ENCODE data around the gene NIBAN1.
A peak's percentile ranks its signal among the peaks of the same experiment; 100 is the strongest.
"Not testable (repeated sequence)": the region's sequence is repeated elsewhere in the genome, so short reads cannot be mapped to it uniquely, and the experiment has no call there.

NIBAN1 gene

DNA sequence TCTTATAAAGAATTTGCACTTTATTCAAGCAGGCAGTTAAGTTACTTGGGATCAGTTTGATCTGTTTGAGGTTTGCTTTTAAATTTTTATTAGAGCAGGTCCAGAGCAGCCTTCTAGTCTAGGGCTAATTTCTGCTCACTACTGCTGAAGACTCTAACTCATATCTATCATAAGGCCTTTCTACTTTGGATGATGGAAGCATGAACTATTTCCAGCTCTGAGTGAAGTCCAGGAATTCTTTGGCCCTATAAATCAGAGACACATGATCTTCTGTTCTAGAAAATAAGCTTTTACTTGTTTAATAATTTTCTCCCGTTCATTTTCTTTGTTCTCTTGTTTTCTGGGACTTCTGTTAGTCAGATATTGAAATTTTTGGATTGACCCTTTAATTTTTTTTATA lies 14.7 kb downstream of the NIBAN1 start:
- no peak overlapping the region for H3K27ac Mint-ChIP-seq
- H3K4me3 Mint-ChIP-seq: no peak overlapping the region
- H3K27me3 Mint-ChIP-seq (ENCODE audit: low read depth): no peaks in the 10 kb centered on the region
- DNase-seq (ENCODE audit: low spot score): no peak
- H3K36me3 Mint-ChIP-seq (ENCODE audit: low read depth): peaks cover 18% of the 10 kb centered on the region
- no peaks in the 10 kb centered on the region for H3K9me3 Mint-ChIP-seq
- H3K4me1 Mint-ChIP-seq (ENCODE audit: low read depth): no peaks in the 10 kb centered on the region

DNA sequence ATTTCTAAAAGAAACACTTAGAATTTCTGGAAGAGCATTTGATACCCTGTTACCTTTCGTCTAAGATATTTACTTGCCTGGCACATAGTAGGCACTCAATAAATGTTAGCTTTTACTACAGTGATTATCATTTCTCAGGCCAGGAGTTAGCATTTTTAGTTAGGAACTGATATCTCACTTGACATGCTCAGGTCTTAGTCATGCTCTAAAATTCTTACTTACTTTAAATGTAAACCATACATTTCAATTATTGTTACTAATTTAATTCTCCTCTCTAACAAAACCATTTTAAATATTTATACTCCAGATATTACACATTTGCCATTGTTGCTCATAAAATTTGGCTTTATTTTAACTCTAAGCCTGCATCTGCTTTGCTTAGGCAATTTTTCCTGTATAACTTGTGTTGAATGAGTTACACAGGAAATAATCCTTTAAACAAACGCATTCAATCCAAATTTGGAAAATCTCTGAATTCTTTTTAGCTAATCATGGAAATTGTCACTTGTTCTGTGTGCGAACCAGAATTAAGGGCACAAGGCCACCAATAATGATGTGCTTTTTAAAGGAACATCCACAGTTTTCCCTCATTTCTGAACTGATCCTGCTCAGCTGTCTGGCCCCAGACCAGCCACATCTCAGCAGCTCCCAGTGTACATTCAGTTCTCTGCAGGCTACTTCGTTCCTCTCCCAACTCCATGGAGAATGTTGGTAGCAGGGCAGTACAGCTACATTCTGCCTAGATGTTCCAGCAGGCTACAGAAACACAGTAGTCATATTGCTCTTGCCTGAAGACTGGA lies 15.6 kb downstream of the NIBAN1 start:
- Mint-ChIP-seq H3K27me3 (ENCODE audit: low read depth) (no peaks in the 10 kb centered on the region), H3K4me3 (no peak overlapping the region), H3K4me1 (ENCODE audit: low read depth) (peaks cover 8% of the 10 kb centered on the region), H3K9me3 (no peaks in the 10 kb centered on the region), H3K27ac (no peak overlapping the region), H3K36me3 (ENCODE audit: low read depth) (peaks cover 11% of the 10 kb centered on the region)
- DNase-seq (ENCODE audit: low spot score): no peak

DNA sequence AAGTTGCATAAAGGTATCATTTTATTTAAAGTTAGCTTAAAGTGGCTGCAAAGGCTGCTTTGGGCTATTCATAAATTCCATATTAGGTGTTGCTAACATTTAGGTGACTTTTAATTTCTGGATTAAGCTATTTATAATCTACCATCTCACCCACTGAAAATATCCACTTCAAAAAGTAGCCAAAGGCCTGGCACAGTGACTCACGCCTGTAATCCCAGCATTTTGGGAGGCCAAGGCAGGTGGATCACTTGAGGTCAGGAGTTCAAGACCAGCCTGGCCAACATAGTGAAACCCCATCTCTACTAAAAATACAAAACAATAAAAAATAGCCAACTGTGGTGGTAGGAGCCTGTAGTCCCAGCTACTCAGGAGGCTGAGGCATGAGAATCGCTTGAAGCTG lies 16.4 kb downstream of the NIBAN1 start:
- not testable (repeated sequence) for H3K4me3 Mint-ChIP-seq; H3K36me3 Mint-ChIP-seq (ENCODE audit: low read depth); H3K9me3 Mint-ChIP-seq; DNase-seq (ENCODE audit: low spot score); H3K27ac Mint-ChIP-seq; H3K27me3 Mint-ChIP-seq (ENCODE audit: low read depth)
- H3K4me1 Mint-ChIP-seq (ENCODE audit: low read depth): peaks cover 13% of the 10 kb centered on the region

DNA sequence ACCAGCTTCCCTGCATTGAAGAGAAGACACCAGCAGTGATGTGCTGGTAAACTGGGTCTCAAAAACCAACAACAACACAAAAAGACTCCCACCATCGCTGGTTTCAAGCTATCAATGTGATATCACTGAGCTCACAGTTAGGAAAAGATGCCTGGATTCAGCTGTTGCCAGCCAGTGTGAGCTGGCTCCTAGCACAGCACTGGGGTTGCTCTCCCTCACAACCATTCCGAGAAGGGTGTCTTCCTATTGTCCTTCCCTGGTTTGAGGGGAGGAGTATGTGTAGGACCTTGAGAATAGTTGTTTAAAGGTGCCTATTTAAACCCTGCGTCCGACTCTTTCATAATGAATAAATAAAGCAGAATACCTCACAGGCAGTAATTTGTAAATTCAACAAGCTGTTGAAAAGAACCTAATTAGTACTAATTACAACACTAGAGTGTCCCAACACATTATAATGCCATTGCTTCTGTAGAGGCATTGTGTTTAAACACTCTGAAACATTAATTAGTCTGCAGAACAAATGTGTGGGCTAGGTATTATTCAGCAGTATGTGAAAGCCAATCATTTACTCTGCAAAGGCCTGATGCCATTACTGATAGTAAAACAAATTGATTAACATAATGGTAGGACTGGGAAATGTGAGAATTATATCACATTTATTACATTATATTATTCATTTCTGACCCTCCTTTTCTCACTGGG lies 17.2 kb downstream of the NIBAN1 start:
- no peak for DNase-seq (ENCODE audit: low spot score)
- Mint-ChIP-seq H3K4me1 (ENCODE audit: low read depth) (peaks cover 13% of the 10 kb centered on the region), H3K36me3 (ENCODE audit: low read depth) (peaks cover 9% of the 10 kb centered on the region), H3K4me3 (no peak overlapping the region), H3K27me3 (ENCODE audit: low read depth) (no peaks in the 10 kb centered on the region), H3K27ac (no peak overlapping the region), H3K9me3 (no peaks in the 10 kb centered on the region)

DNA sequence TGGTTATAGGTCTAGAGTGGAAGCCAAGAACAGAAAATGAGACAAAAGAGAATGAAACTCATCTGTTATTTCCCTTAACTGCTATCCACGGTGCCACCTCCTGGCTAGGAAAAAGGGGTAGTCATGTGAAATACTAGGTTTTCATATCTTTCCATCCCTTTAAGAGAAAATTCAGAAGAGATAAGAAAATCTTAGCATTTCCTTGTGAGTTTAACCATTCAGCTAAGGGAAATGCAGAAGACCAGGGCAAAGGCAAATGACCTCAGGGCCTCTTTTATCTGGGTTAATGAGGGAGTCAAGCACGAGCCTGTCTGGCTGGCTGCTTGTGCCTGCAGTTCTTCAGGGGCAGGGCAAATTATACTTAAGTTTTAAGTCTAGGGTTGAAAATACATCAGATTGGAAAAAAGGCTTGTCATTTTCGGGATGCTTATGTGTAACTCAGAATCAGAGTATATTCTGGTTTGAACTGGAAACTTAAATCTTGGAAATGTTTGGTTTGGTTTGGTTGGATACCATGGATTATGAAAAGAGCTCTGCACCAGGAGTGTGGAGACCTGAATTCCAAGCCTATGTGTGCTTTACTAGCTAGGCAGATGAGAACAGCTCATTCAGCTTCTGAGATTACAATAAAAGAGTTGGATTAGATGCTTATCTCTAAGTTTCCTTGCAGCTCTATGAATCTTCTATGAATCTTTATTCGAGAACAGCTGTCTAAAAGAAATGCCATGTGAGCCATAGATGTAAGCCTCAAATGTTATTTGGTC lies 19.9 kb downstream of the NIBAN1 start:
- Mint-ChIP-seq H3K9me3 (no peaks in the 10 kb centered on the region), H3K36me3 (ENCODE audit: low read depth) (peaks cover 2% of the 10 kb centered on the region), H3K4me1 (ENCODE audit: low read depth) (peaks cover 13% of the 10 kb centered on the region), H3K27ac (no peak overlapping the region), H3K27me3 (ENCODE audit: low read depth) (no peaks in the 10 kb centered on the region), H3K4me3 (peak overlapping the region; percentile 19)
- no peak for DNase-seq (ENCODE audit: low spot score)

DNA sequence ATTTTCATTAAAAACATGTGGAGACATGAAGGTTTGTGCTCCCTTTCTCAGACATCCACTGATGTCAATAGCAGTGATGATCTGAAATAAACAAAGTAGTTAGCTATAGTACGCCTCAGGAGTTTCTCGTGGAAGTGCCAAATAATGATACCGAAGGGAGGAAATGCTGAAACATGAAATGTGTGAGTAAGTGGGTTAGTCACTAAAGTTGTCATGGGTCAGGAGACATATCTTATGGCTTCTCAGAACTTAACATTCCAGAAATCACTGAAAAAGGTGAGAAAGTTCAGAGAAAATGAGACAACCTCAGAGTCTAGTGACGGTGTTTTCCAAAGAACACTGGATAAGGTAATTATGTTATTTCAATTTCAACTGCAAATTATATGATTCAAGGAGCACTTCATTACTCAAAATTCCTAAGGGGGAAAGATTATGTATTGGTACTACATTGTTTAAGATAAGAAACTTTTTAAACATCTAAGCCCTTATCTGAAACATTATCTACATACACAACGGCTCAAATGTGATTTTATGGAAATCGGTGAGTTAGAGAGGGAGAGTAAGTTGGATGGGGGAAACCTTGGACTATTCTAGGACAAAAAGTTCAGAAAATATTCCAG lies 20.6 kb downstream of the NIBAN1 start:
- no peak for DNase-seq (ENCODE audit: low spot score)
- Mint-ChIP-seq H3K27ac (no peak overlapping the region), H3K4me1 (ENCODE audit: low read depth) (peaks cover 13% of the 10 kb centered on the region), H3K27me3 (ENCODE audit: low read depth) (no peaks in the 10 kb centered on the region), H3K4me3 (peak overlapping the region; percentile 19), H3K36me3 (ENCODE audit: low read depth) (peaks cover 2% of the 10 kb centered on the region), H3K9me3 (no peaks in the 10 kb centered on the region)

DNA sequence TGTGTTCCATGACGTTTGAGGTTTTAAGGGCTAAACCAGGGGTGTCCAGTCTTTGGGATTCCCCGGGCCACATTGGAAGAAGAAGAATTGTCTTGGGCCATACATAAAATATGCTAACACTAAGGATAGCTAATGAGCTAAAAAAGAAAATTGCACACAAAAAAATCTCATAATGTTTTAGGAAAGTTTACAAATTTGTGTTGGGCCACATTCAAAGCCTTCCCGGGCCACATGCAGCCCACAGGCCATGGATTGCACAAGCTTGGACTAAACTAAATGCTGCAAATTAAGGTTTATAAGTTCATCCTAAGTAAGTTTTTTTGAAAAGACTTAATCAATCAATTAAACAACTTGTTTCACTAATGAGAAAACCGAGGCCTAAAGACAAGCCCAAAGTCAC lies 21.9 kb downstream of the NIBAN1 start:
- Mint-ChIP-seq H3K27ac (no peak overlapping the region), H3K4me1 (ENCODE audit: low read depth) (peaks cover 13% of the 10 kb centered on the region), H3K9me3 (no peaks in the 10 kb centered on the region), H3K4me3 (no peak overlapping the region), H3K36me3 (ENCODE audit: low read depth) (peaks cover 2% of the 10 kb centered on the region), H3K27me3 (ENCODE audit: low read depth) (no peaks in the 10 kb centered on the region)
- no peak for DNase-seq (ENCODE audit: low spot score)

DNA sequence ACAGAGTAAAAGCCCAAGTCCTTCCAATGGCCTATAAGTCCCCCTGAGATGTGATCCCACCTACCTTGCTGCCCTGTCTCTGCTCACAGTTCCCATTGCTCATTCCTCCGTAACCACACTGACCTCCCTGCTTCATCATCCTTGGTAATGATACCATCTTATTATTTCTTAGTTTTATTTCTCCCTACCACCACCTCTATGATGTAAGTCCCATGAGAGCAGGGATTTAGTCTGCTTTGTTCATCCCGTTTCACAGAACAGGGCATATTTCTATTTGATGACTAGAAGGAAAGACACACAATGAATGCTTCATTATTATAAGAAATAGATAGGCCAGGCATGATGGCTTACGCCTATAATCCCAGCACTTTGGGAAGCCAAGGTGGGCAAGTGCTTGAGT lies 22.5 kb downstream of the NIBAN1 start:
- H3K36me3 Mint-ChIP-seq (ENCODE audit: low read depth): peaks cover 5% of the 10 kb centered on the region
- H3K27me3 Mint-ChIP-seq (ENCODE audit: low read depth): no peaks in the 10 kb centered on the region
- H3K4me1 Mint-ChIP-seq (ENCODE audit: low read depth): peaks cover 13% of the 10 kb centered on the region
- H3K9me3 Mint-ChIP-seq: no peaks in the 10 kb centered on the region
- DNase-seq (ENCODE audit: low spot score): no peak
- H3K27ac Mint-ChIP-seq: no peak overlapping the region
- no peak overlapping the region for H3K4me3 Mint-ChIP-seq

DNA sequence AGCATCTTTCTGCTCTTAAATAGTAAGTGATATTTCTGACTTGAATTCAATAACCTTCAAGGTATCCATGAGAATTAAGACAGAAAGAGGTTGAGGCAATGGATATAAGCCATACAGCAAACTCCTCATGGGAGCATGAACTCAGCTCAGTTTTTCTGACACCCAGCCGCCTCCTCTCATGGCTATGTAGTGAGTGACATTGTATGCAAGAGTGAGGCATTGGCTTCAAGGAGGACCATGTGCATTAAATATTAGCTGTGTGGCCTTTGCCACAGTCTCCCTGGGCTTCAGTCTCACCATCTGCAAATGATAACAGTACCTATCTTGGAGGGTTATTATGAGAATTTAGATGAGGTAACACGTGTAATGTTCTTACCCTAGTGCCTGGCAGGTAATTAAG lies 23.4 kb downstream of the NIBAN1 start:
- Mint-ChIP-seq H3K36me3 (ENCODE audit: low read depth) (peaks cover 8% of the 10 kb centered on the region), H3K9me3 (no peaks in the 10 kb centered on the region), H3K27ac (no peak overlapping the region), H3K4me3 (no peak overlapping the region), H3K27me3 (ENCODE audit: low read depth) (no peaks in the 10 kb centered on the region), H3K4me1 (ENCODE audit: low read depth) (peaks cover 16% of the 10 kb centered on the region)
- no peak for DNase-seq (ENCODE audit: low spot score)

DNA sequence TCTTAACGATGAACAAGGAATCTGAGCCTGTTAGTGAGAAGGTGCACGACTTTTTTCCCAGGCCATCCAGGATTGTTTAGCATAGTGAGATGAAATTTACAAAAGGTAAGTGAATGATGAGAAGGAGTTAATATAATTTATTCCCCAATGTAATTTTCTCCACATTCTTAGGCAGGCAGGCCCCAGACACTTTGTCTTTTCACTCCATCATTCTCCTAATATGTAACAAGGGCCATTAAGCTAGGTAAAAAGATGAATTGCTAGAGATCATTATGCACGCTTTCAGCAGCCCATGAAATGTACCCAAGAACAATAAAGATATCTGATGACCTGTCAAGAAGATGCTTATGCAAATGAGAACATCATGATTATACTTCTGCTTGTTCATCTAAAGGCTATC lies 24.1 kb downstream of the NIBAN1 start:
- DNase-seq (ENCODE audit: low spot score): no peak
- Mint-ChIP-seq H3K4me3 (no peak overlapping the region), H3K27me3 (ENCODE audit: low read depth) (no peaks in the 10 kb centered on the region), H3K9me3 (no peaks in the 10 kb centered on the region), H3K4me1 (ENCODE audit: low read depth) (peaks cover 17% of the 10 kb centered on the region), H3K27ac (no peak overlapping the region), H3K36me3 (ENCODE audit: low read depth) (peaks cover 13% of the 10 kb centered on the region)

DNA sequence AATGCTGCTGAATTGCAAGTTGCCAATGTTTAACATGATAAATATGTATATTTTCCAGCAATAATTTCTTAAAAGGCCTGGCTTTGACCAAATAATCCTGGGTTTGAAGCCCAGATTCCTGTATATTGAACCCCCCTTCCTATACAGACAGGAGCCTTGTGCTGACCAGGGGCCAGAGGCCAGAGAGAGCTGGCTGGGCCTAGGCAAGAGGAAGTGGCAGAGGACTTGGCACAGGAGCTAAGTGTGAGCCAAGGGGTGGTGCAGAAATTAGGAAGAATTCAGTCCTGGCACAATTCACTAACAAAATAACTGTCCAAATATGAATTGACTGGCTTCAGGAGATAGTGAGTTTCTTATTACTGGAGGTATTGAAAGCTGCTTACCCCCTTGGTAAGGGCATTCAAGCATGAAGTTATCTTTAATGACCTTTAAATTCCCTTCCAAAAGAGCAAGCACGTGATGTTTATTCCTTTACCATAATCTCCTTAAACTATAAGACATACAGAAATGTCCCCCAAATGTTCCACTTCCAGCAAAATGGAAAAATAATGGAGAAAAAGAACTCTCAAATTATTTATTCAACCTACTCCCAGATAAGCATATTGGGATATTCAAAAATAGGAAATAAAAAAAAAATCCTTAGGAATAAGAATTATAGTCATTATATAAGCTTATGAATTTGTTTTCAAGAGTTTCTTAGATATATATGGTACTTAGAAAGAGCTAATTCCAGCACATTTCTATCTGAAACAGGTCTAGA lies 26.6 kb downstream of the NIBAN1 start:
- peaks cover 5% of the 10 kb centered on the region for H3K4me1 Mint-ChIP-seq (ENCODE audit: low read depth)
- no peak overlapping the region for H3K27ac Mint-ChIP-seq
- DNase-seq (ENCODE audit: low spot score): no peak
- no peaks in the 10 kb centered on the region for H3K27me3 Mint-ChIP-seq (ENCODE audit: low read depth)
- no peaks in the 10 kb centered on the region for H3K9me3 Mint-ChIP-seq
- peaks cover 19% of the 10 kb centered on the region for H3K36me3 Mint-ChIP-seq (ENCODE audit: low read depth)
- H3K4me3 Mint-ChIP-seq: no peak overlapping the region

DNA sequence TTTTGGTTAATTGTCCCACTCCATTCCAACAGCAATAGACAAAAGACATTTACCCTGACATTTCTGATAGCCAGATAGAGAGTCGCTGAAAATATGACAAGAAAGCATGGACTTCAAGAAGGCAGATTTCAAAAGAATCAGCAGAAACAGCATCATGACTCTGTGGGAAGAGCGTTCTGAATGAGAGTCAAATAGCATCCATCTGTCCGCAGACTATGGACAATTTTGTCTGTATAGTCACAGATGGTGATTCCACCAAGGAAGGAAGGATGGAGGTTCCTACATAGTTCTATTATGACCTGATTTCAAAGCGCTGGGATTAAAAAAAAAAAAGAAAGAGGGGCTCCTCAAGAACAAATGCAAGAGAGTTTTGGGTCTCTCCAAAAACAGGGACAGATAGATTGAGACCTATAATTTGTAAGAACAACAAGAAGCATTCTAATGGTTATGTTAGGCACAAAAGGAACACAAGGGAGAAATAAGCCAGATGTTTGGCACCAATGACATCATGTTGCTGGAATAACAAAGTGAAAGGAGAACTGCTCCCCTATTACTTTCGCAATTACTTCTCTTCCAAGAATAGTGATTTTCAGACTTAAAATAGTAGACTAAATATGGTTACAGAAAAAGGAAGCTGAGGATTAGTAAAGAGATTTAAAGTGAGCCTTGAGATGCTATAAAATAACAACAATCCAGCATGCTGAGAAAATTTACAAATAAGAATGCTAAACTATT lies 28.5 kb downstream of the NIBAN1 start:
- no peak for DNase-seq (ENCODE audit: low spot score)
- H3K9me3 Mint-ChIP-seq: no peaks in the 10 kb centered on the region
- H3K27me3 Mint-ChIP-seq (ENCODE audit: low read depth): no peaks in the 10 kb centered on the region
- peaks cover 24% of the 10 kb centered on the region for H3K36me3 Mint-ChIP-seq (ENCODE audit: low read depth)
- peaks cover 10% of the 10 kb centered on the region for H3K4me1 Mint-ChIP-seq (ENCODE audit: low read depth)
- H3K27ac Mint-ChIP-seq: no peak overlapping the region
- H3K4me3 Mint-ChIP-seq: no peak overlapping the region

DNA sequence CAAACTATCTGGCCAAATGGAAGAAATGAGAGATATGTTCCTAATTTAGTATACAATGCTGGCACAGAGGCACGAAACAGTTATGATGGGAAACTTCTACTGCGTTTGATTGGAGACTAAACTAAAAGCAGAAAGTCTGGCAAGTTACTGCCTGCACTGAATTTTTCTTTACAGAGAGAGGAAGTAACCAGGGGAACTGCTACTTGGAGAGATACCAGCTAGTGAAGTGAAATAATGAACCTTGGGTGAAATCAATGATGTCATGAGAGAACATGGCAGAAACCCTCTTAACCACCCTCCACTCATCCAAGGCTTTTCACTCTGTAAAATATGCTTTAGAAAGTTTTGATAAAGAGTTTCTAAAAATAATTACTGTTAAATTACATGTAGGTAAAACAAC lies 29.3 kb downstream of the NIBAN1 start:
- Mint-ChIP-seq H3K27me3 (ENCODE audit: low read depth) (no peaks in the 10 kb centered on the region), H3K4me1 (ENCODE audit: low read depth) (peaks cover 10% of the 10 kb centered on the region), H3K9me3 (no peaks in the 10 kb centered on the region), H3K27ac (no peak overlapping the region), H3K36me3 (ENCODE audit: low read depth) (peaks cover 24% of the 10 kb centered on the region), H3K4me3 (no peak overlapping the region)
- DNase-seq (ENCODE audit: low spot score): no peak

Data from T-helper 2 cell treated with Interferon-gamma antibody and Interleukin-4, amounts not matched to agents 5 μg/mL and 100 μg/mL, for 36 hours (primary cell).